GM18520 (cell line): ENCODE results near the gene LRRC15.

Experiments used
- ATAC-seq: cut with Tn5 transposase; IDR thresholded peaks from one replicate; pipeline ENCODE4 v1.9.1; 2021; ENCODE audit not compliant: unreplicated experiment

The LRRC15 gene

GRCh38 chr3:194364652-194365434 lies 4.7 kb downstream of the LRRC15 start:
- ATAC-seq: no peak

GRCh38 chr3:194364314-194364651 lies 5.3 kb downstream of the LRRC15 start:
- no peak for ATAC-seq

- no peak for ATAC-seq
Measured at GRCh38 chr3:194360568-194360967, 9.0 kb downstream of the LRRC15 start.

GRCh38 chr3:194357681-194358080 lies 11.9 kb downstream of the LRRC15 start:
- ATAC-seq: no peak

- no peak for ATAC-seq
Measured at GRCh38 chr3:194355379-194355778, 14.2 kb downstream of the LRRC15 start.

GRCh38 chr3:194354315-194354714 lies 15.2 kb downstream of the LRRC15 start:
- ATAC-seq: no peak

GRCh38 chr3:194352667-194353246 lies 16.8 kb downstream of the LRRC15 start:
- ATAC-seq: no peak

- no peak for ATAC-seq
Measured at GRCh38 chr3:194351952-194352536, 17.5 kb downstream of the LRRC15 start.

- ATAC-seq: no peak
Measured at GRCh38 chr3:194351080-194351672, 18.4 kb downstream of the LRRC15 start, which contains the start of gene CPN2. TSS of gene CPN2 (minus strand) at chr3:194351328. CDS start at chr3:194342702, 8,626 bp downstream.

- no peak for ATAC-seq
Measured at GRCh38 chr3:194350726-194351071, 18.8 kb downstream of the LRRC15 start.

GRCh38 chr3:194348354-194348753 lies 21.2 kb downstream of the LRRC15 start:
- no peak for ATAC-seq

- ATAC-seq: no peak
Measured at GRCh38 chr3:194346621-194347020, 22.9 kb downstream of the LRRC15 start.

- no peak for ATAC-seq
Measured at GRCh38 chr3:194346035-194346434, 23.5 kb downstream of the LRRC15 start.

GRCh38 chr3:194344012-194344411 lies 25.5 kb downstream of the LRRC15 start:
- no peak for ATAC-seq

- ATAC-seq: no peak
Measured at GRCh38 chr3:194343561-194343893, 26.0 kb downstream of the LRRC15 start.

GRCh38 chr3:194342861-194343560 lies 26.5 kb downstream of the LRRC15 start:
- no peak for ATAC-seq

- ATAC-seq: no peak
Measured at GRCh38 chr3:194340757-194341400, 28.7 kb downstream of the LRRC15 start.

GRCh38 chr3:194339840-194340239 lies 29.7 kb downstream of the LRRC15 start:
- ATAC-seq: no peak

GRCh38 chr3:194339356-194339755 lies 30.2 kb downstream of the LRRC15 start:
- no peak for ATAC-seq

- ATAC-seq: no peak
Measured at GRCh38 chr3:194337965-194338753, 31.4 kb downstream of the LRRC15 start.
